ENCODE data around the gene ZBTB8A.

- TF ChIP-seq LEF1 (IDR thresholded peaks at IDR 0.05; ENCODE audit: borderline replicate concordance) (no peak), FOXA1 (IDR thresholded peaks at IDR 0.05) (no peak), SP1 (IDR thresholded peaks at IDR 0.05) (no peak), SUZ12 (IDR thresholded peaks at IDR 0.05) (no peak), ARNT (IDR thresholded peaks at IDR 0.05) (no peak), BHLHE40 (IDR thresholded peaks at IDR 0.05; ENCODE audit: borderline replicate concordance) (no peak), ELF4 (IDR thresholded peaks at IDR 0.05) (no peak), FOXM1 (IDR thresholded peaks at IDR 0.05; ENCODE audit: borderline replicate concordance) (no peak), L3MBTL2 (conservative IDR thresholded peaks at IDR 0.05) (no peak), ZNF384 (IDR thresholded peaks at IDR 0.05) (no peak)
- TF ChIP-seq, protein P1, sequence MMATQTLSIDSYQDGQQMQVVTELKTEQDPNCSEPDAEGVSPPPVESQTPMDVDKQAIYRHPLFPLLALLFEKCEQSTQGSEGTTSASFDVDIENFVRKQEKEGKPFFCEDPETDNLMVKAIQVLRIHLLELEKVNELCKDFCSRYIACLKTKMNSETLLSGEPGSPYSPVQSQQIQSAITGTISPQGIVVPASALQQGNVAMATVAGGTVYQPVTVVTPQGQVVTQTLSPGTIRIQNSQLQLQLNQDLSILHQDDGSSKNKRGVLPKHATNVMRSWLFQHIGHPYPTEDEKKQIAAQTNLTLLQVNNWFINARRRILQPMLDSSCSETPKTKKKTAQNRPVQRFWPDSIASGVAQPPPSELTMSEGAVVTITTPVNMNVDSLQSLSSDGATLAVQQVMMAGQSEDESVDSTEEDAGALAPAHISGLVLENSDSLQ (IDR thresholded peaks at IDR 0.05), result no peak
Observed at GRCh38 chr1:32568929-32569328, 29.7 kb downstream of the ZBTB8A start.
